ENCODE measurements around the gene MS4A2. TPM values are rescaled to one million over a fixed set of nuclear protein-coding genes. Genes with fewer than 3 reads are reported as not detected.

The MS4A2 gene
- not detected in 2 replicates for total RNA-seq

GRCh38 chr11:60088364-60088763 lies at the start of gene MS4A2:
TSS of gene MS4A2 (plus strand) at chr11:60088664. CDS start at chr11:60088766, 102 bp downstream.

DNA sequence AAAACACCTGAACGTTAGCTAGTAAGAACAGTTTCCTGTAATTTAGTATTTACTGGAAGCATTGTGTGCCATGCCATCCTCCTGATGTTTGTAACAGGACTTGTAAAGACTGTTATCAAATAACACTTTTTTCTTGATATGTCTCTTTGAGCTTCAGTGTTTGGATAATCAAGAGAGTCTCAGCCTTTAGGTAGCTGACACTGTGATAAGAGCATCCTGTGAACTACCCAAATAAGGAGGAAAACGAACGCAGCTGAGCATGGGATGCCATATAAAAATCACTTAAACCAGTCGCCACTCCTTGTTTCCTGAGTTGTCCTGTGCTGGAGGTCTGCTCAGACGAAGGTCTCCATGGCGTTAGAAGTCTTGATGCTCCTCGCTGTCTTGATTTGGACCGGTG lies 48.4 kb upstream of the MS4A2 start, which contains the start of gene OOSP2:
Gene OOSP2, plus strand, starts transcription at position 301 of the 400 bp plus-strand sequence. Its CDS starts 51 bp downstream, at position 352.

GRCh38 chr11:60056349-60056969 lies 32.0 kb upstream of the MS4A2 start, which contains the start of gene MS4A3:
TSS of gene MS4A3 (plus strand) at chr11:60056665. CDS start at chr11:60061161, 4,496 bp downstream.

Other genes starting within 250 kb of the MS4A2 start
- not detected in 2 replicates for gene CBLIF, start 243.2 kb upstream of the MS4A2 start, total RNA-seq
- gene TCN1, start 222.2 kb upstream of the MS4A2 start, total RNA-seq, result 0.11 TPM in 1 of 2 replicates, not detected in the other
- not detected in 2 replicates for gene OOSP3, start 209.9 kb upstream of the MS4A2 start, total RNA-seq
- gene OOSP1, start 150.2 kb upstream of the MS4A2 start, total RNA-seq, result 0.39 TPM in 1 of 2 replicates, not detected in the other
- not detected in 2 replicates for gene OOSP4A, start 124.6 kb upstream of the MS4A2 start, total RNA-seq
- not detected in 2 replicates for gene OOSP4B, start 71.5 kb upstream of the MS4A2 start, total RNA-seq
- gene OOSP2, start 48.3 kb upstream of the MS4A2 start, total RNA-seq, result not detected in 2 replicates
- not detected in 2 replicates for gene MS4A3, start 32.0 kb upstream of the MS4A2 start, total RNA-seq
- not detected in 2 replicates for gene MS4A6A, start 94.4 kb downstream of the MS4A2 start, total RNA-seq
- not detected in 2 replicates for gene MS4A4E, start 154.5 kb downstream of the MS4A2 start, total RNA-seq
- gene MS4A4A, start 192.0 kb downstream of the MS4A2 start, total RNA-seq, result not detected in 2 replicates
- gene MS4A6E, start 238.6 kb downstream of the MS4A2 start, total RNA-seq, result not detected in 2 replicates